Esophagus squamous epithelium (tissue), 5 donors: ENCODE results near the gene TBXAS1. TPM values are rescaled to one million over a fixed set of nuclear protein-coding genes. Genes with fewer than 3 reads are reported as not detected.

Source experiments
- DNase-seq: peaks from one replicate; lab custom pipeline; 2025; lab: John Stamatoyannopoulos, UW
- H3K27ac ChIP-seq, 4 donors: fragments of 200-600 bp; sonication (generic); one replicate each; pipeline ENCODE4 v1.5.1; 2016 to 2019; ENCODE audit warnings: mild to moderate bottlenecking in 1 of 4
- H3K27me3 ChIP-seq, 4 donors: fragments of 200-600 bp; sonication (generic); 1 replicate in 3 of 4; 2 replicates in 1 of 4; pipeline versions ENCODE4 v1.5.1 to v1.6.0; 2017 to 2021; ENCODE audit warnings: antibody characterized with exemption in 1 of 4
- H3K36me3 ChIP-seq, 3 donors: fragments of 200-600 bp; sonication (generic); one replicate each; pipeline ENCODE4 v1.5.1; 2016 to 2019
- H3K4me1 ChIP-seq, 3 donors: fragments of 200-600 bp; sonication (generic); one replicate each; pipeline ENCODE4 v1.5.1; 2017 to 2019
- H3K4me3 ChIP-seq, 4 donors: fragments of 200-600 bp; sonication (generic); 1 replicate in 3 of 4; 2 replicates in 1 of 4; pipeline ENCODE4 v1.5.1; 2016 to 2019; ENCODE audit warnings: mild to moderate bottlenecking in 2 of 4, moderate library complexity in 1 of 4
- H3K9me3 ChIP-seq, 3 donors: fragments of 200-600 bp; sonication (generic); one replicate each; pipeline ENCODE4 v1.5.1; 2016 to 2019
- CTCF ChIP-seq, 6 experiments: fragments of 450-650 bp in 4 of 6; fragments of 200-600 bp in 2 of 6; sonication (generic) in 2 of 6; IDR thresholded peaks; one replicate each; pipeline ENCODE4 v1.5.1; 2016 to 2019; ENCODE audit warnings: antibody characterized with exemption in 6 of 6, mild to moderate bottlenecking in 4 of 6, moderate library complexity in 4 of 6
- POLR2A ChIP-seq, 4 donors: fragments of 450-650 bp; IDR thresholded peaks; one replicate each; pipeline ENCODE4 v1.6.1; 2017; ENCODE audit warnings: antibody characterized with exemption in 4 of 4, mild to moderate bottlenecking in 4 of 4, moderate library complexity in 3 of 4
- WGBS, 2 donors: methylation state at CpG; one replicate each; pipeline ENCODE4 v1.1.5; 2018; 5-methylcytosine and 5-hydroxymethylcytosine counted together
- intact Hi-C: fragments of 100-400 bp; cut with DNase I; formaldehyde crosslinking; loops from one replicate; pipeline ENCODE4 v1.15.0; 2022
- total RNA-seq, 4 donors: library from RNA; depleted of rRNA; stranded (reverse); fragments of >200 nt; gene quantifications; one replicate each; pipeline ENCODE4 v1.1.0, GENCODE V29; 2016
- donor health status: DM: yes; HTN: yes; CAD: no.

TBXAS1 gene
- total RNA-seq, 4 donors from 2014 or later = 9.4 to 24.8 (median 17.8) TPM

- TF ChIP-seq POLR2A (IDR thresholded peaks at IDR 0.05) (no peak), CTCF (IDR thresholded peaks at IDR 0.05) (no peak)
- H3K36me3 ChIP-seq = no peaks in the 10 kb centered on the region
- intact Hi-C loops = no loop called here
- H3K9me3 ChIP-seq = no peaks in the 10 kb centered on the region
- no peak overlapping the region for H3K27ac ChIP-seq
- DNase-seq = no peak
- peaks cover 0 to 7% (median 0%) of the 10 kb centered on the region in 3 donors for H3K4me1 ChIP-seq
- peaks cover 0 to 12% (median 0%) of the 10 kb centered on the region in 4 donors for H3K27me3 ChIP-seq
- H3K4me3 ChIP-seq = no peak overlapping the region
- WGBS, 2 donors = 69 to 77% methylated on average over 2 of the region's 2 CpGs
These were observed 111.8 kb downstream of the TBXAS1 start for GRCh38 chr7:139940866-139941265.

DNA sequence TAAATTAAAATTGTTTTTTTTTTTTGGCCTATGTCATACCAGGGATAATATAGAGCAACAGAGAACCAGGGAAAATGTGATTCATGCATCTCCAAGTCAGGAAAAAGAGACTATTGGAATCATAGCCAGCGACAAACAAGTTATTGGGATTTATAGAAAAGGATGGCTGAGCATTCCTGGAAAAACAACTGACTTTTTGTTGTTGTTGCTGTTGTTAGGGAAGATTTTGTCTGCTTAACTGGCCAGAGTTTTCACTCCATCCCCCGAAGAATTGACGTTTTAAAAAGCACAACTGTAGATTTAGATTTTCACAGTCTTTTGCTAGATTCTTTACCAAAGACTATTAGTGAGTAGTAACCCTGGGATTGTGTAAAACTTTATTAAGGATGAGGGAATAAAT, 112.4 kb downstream of the TBXAS1 start:
- H3K4me3 ChIP-seq = no peak overlapping the region
- TF ChIP-seq CTCF (IDR thresholded peaks at IDR 0.05) = no peak
- TF ChIP-seq POLR2A (IDR thresholded peaks at IDR 0.05) = no peak
- H3K9me3 ChIP-seq = no peaks in the 10 kb centered on the region
- intact Hi-C loops = no loop called here
- no peak overlapping the region for H3K27ac ChIP-seq
- H3K4me1 ChIP-seq = peaks cover 0 to 7% (median 0%) of the 10 kb centered on the region in 3 donors
- H3K36me3 ChIP-seq = no peaks in the 10 kb centered on the region
- WGBS, 2 donors = 88 to 91% methylated on average over 3 of the region's 3 CpGs
- no peak for DNase-seq
- H3K27me3 ChIP-seq = peaks cover 0 to 12% (median 0%) of the 10 kb centered on the region in 4 donors

GRCh38 chr7:139941866-139942265, 112.8 kb downstream of the TBXAS1 start:
- Histone ChIP-seq H3K4me3 (no peak overlapping the region), H3K36me3 (no peaks in the 10 kb centered on the region), H3K27ac (no peak overlapping the region), H3K4me1 (peaks cover 0 to 6% (median 0%) of the 10 kb centered on the region in 3 donors), H3K27me3 (peaks cover 0 to 12% (median 0%) of the 10 kb centered on the region in 4 donors), H3K9me3 (no peaks in the 10 kb centered on the region)
- TF ChIP-seq CTCF (IDR thresholded peaks at IDR 0.05) (no peak), POLR2A (IDR thresholded peaks at IDR 0.05) (no peak)
- intact Hi-C loops = no loop called here
- no peak for DNase-seq
- WGBS, 2 donors = 78 to 87% methylated on average over 2 of the region's 2 CpGs

- WGBS, 2 donors = 80 to 89% methylated on average over 6 of the region's 6 CpGs
These were observed 113.6 kb downstream of the TBXAS1 start for GRCh38 chr7:139942636-139943035.

DNA sequence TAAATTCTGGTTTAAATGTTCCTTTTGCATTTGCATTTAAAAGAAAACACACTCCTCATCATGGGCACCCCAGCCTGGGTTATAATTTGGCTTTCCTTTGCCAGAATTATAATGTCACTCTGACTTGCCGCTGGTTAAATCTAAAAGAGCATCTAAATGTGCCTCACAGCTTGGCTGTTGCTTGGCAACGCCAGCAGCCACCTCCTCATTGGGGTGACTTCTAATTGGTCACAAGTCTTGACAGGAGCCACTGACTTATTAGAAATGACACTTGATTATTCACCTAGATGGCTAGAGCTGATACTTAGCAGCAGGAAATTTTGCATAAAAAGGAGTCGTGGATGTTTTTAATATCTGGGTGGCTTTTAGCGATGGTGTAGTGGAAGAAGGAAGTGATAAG, 114.3 kb downstream of the TBXAS1 start:
- H3K27ac ChIP-seq = no peak overlapping the region
- DNase-seq = no peak
- H3K27me3 ChIP-seq = peaks cover 0 to 12% (median 0%) of the 10 kb centered on the region in 4 donors
- TF ChIP-seq POLR2A (IDR thresholded peaks at IDR 0.05) = no peak
- TF ChIP-seq CTCF (IDR thresholded peaks at IDR 0.05) = no peak
- no peaks in the 10 kb centered on the region for H3K4me1 ChIP-seq
- intact Hi-C loops = no loop called here
- WGBS, 2 donors = 85 to 89% methylated on average over 4 of the region's 4 CpGs
- no peak overlapping the region for H3K4me3 ChIP-seq
- peaks cover 0 to 5% (median 4%) of the 10 kb centered on the region in 3 donors for H3K9me3 ChIP-seq
- H3K36me3 ChIP-seq = no peaks in the 10 kb centered on the region

More at GRCh38 chr7:139942636-139943035, 113.6 kb downstream of the TBXAS1 start:
- H3K4me1 ChIP-seq = no peaks in the 10 kb centered on the region
- intact Hi-C loops = no loop called here
- peaks cover 0 to 12% (median 0%) of the 10 kb centered on the region in 4 donors for H3K27me3 ChIP-seq
- DNase-seq = no peak
- H3K4me3 ChIP-seq = no peak overlapping the region
- no peak overlapping the region for H3K27ac ChIP-seq
- no peak for TF ChIP-seq POLR2A (IDR thresholded peaks at IDR 0.05)
- TF ChIP-seq CTCF (IDR thresholded peaks at IDR 0.05) = no peak
- H3K36me3 ChIP-seq = no peaks in the 10 kb centered on the region
- no peaks in the 10 kb centered on the region for H3K9me3 ChIP-seq
